ENCODE results near the gene GDF15. TPM values are rescaled to one million over a fixed set of nuclear protein-coding genes. Genes with fewer than 3 reads are reported as not detected.
A peak's percentile ranks its signal among the peaks of the same experiment; 100 is the strongest.

The GDF15 gene
- total RNA-seq, 1 experiment from 2014 or later, result 425 TPM

DNA sequence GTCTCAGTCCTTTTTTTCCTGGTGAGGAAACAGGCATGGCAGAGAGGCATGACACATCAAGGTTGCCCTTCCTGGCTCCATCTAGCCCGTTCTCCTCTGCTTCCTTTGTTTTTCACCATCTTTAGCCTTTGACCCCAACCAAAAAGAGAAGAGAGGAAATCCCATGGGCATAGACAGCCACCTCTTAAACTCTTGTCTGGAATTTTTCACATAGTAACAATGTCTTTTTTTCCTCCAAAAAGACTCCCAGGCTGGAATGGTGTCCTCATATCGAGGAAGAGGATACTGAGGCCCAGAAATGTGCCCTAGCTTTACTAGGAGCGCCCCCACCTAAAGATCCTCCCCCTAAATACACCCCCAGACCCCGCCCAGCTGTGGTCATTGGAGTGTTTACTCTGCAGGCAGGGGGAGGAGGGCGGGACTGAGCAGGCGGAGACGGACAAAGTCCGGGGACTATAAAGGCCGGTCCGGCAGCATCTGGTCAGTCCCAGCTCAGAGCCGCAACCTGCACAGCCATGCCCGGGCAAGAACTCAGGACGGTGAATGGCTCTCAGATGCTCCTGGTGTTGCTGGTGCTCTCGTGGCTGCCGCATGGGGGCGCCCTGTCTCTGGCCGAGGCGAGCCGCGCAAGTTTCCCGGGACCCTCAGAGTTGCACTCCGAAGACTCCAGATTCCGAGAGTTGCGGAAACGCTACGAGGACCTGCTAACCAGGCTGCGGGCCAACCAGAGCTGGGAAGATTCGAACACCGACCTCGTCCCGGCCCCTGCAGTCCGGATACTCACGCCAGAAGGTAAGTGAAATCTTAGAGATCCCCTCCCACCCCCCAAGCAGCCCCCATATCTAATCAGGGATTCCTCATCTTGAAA is at the start of gene GDF15 (continued):
- peak; percentile 20 for TF ChIP-seq TCF7L2 (IDR thresholded peaks at IDR 0.05; ENCODE audit: borderline replicate concordance, extremely low read depth, insufficient read depth, insufficient read length)

DNA sequence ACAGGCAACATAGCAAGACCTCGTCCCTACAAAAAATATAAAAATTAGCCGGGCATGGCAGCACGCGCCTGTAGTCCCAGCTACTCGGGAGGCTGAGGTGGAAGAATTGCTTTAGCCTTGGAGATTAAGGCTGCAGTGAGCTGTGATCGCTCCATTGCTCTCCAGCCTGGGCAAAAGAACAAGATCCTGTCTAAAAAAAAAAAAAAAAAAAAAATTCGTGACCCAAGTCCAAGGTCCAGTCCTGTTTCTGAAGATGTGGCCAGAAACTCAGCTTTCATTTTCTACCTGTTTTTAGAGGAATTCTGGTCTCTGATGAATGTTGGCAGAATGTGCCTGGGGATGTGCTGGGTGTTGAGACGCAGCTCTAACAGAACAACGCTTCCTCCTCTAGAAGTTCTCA is 47.4 kb upstream of the GDF15 start:
- Histone ChIP-seq H3K4me1 (ENCODE audit: control insufficient read depth in 1 of 2, insufficient read depth in 2 of 2, low read length in 2 of 2) (peaks cover 9 to 44% of the 10 kb centered on the region in 2 experiments; a peak in 3 of 4 replicates), H3K9me3 (ENCODE audit: control insufficient read depth in 1 of 2, insufficient read depth in 1 of 2, low read depth in 1 of 2, low read length in 2 of 2) (no peaks in the 10 kb centered on the region), H3K27me3 (ENCODE audit: insufficient read depth, low read length) (no peaks in the 10 kb centered on the region), H3K36me3 (ENCODE audit: control insufficient read depth in 1 of 2, insufficient read depth in 2 of 2, low read length in 2 of 2) (no peaks in the 10 kb centered on the region; a peak in 2 of 4 replicates), H2AFZ (ENCODE audit: low read depth, low read length, poor library complexity, severe bottlenecking) (no peak overlapping the region), H3K79me2 (ENCODE audit: insufficient read depth, low read length) (no peaks in the 10 kb centered on the region), H3K9me2 (ENCODE audit: insufficient read depth) (no peaks in the 10 kb centered on the region), H3K4me3 (replicated peaks in 1 of 2; ENCODE audit: low read depth in 1 of 2, low read length in 2 of 2) (no peak overlapping the region), H3K27ac (ENCODE audit: low read depth, low read length) (no peak overlapping the region), H3K9ac (ENCODE audit: low read length) (no peak overlapping the region), H3K4me2 (ENCODE audit: low read length) (no peak overlapping the region), H4K20me1 (ENCODE audit: insufficient read depth) (no peaks in the 10 kb centered on the region)
- DNase-seq (ENCODE audit: low read depth, low spot score) (no peak), ATAC-seq (no peak)
- ChIA-PET RAD21 (ENCODE audit: low non-redundant PET in 1 of 2, low total read pairs in 2 of 2, uncharacterized antibody in 2 of 2, unreplicated experiment in 2 of 2) (interaction anchor here in 1 of 2 experiments (2.2 kb wide), 1 partner anchor 59 kb away, joined by 5 read pairs; no protein-coding TSS in a partner anchor), POLR2A (interaction anchor here (1.5 to 2.3 kb wide), 3 partner anchors 10 to 59 kb away, joined by 6 to 19 read pairs (median 14); partner anchors contain the start of gene JUND), CTCF (interaction anchor here (0.9 to 4.1 kb wide), 6 partner anchors 10 to 71 kb away, joined by 3 to 31 read pairs (median 4); no protein-coding TSS in a partner anchor)
- TF ChIP-seq EZH2 (IDR thresholded peaks at IDR 0.05), result no peak
- TF ChIP-seq YY1 (IDR thresholded peaks at IDR 0.05; ENCODE audit: extremely low read depth, insufficient replicate concordance, low read depth, low read length), result no peak
- TF ChIP-seq POLR2A (IDR thresholded peaks at IDR 0.05; ENCODE audit: borderline replicate concordance, extremely low read depth, insufficient read depth, insufficient read length), result no peak
- no peak for TF ChIP-seq ELF1 (IDR thresholded peaks at IDR 0.05; ENCODE audit: borderline replicate concordance, low read depth)
- TF ChIP-seq ZNF274 (IDR thresholded peaks at IDR 0.05; ENCODE audit: low read depth, low read length), result no peak
- no peak for TF ChIP-seq CTCF (IDR thresholded peaks at IDR 0.05 in 2 of 3, conservative IDR thresholded peaks at IDR 0.05 in 1 of 3; ENCODE audit: borderline replicate concordance in 1 of 3, insufficient read depth in 1 of 3, low read depth in 2 of 3, low read length in 2 of 3)
- TF ChIP-seq ATF3 (IDR thresholded peaks at IDR 0.05), result no peak
- no peak for TF ChIP-seq FOSL1 (IDR thresholded peaks at IDR 0.05; ENCODE audit: low read depth)
- TF ChIP-seq JUND (IDR thresholded peaks at IDR 0.05), result no peak
- no peak for TF ChIP-seq EZH2phosphoT487 (IDR thresholded peaks at IDR 0.05; ENCODE audit: borderline replicate concordance)
- no peak for TF ChIP-seq SRF (IDR thresholded peaks at IDR 0.05; ENCODE audit: low read depth)
- TF ChIP-seq CEBPB (IDR thresholded peaks at IDR 0.05; ENCODE audit: low read depth), result no peak
- TF ChIP-seq ZFX (IDR thresholded peaks at IDR 0.05), result no peak
- no peak for TF ChIP-seq EGR1 (IDR thresholded peaks at IDR 0.05; ENCODE audit: low read depth)
- no peak for TF ChIP-seq RAD21 (IDR thresholded peaks at IDR 0.05; ENCODE audit: low read depth)
- TF ChIP-seq ZBTB33 (IDR thresholded peaks at IDR 0.05; ENCODE audit: extremely low read depth, insufficient replicate concordance, low read length), result no peak
- intact Hi-C loops (cut with micrococcal nuclease), result no loop called here
- no TSS peak for BruUV-seq (replicated peaks)

All from HCT116 (cell line).